HepG2 (cell line): Measurements from ENCODE around the gene CA12. TPM values are rescaled to one million over a fixed set of nuclear protein-coding genes. Genes with fewer than 3 reads are reported as not detected.

ENCODE experiments used
- ATAC-seq: fragments of 200-7000 bp; cut with Tn5 transposase; 3 replicates; pipeline ENCODE4 v1.9.1; 2020; ENCODE audit warnings: mild to moderate bottlenecking, moderate library complexity
- BruUV-seq: library from RNA; stranded (reverse); fragments of 400-500 nt; replicated peaks from 2 replicates; lab custom pipeline; 2021; lab: Mats Ljungman, UMichigan
- CTCF ChIA-PET: fragments of 300-600 bp; formaldehyde crosslinking; extraction: SDS; loops from one replicate; lab custom pipeline; 2021; ENCODE audit warnings: low total read pairs, inconsistent platforms, low intra/inter-chr PET ratio; lab: Yijun Ruan, JAX
- POLR2A ChIA-PET: fragments of 350-600 bp; sonication (Branson Sonifier 250); formaldehyde crosslinking; loops from one replicate; lab custom pipeline; 2020; ENCODE audit warnings: antibody characterized with exemption, inconsistent platforms; lab: Yijun Ruan, JAX
- DNase-seq: peaks from one replicate; pipeline ENCODE4 v3.0.0-alpha.2; 2015; ENCODE audit warnings: low spot score
- FAIRE-seq: peaks from 3 replicates; lab custom pipeline; 2011; peaks lifted over from hg19 to GRCh38; lab: Jason Lieb, UNC
- H2AFZ ChIP-seq: one replicate; pipeline ENCODE4 v1.6.1; 2011; ENCODE audit warnings: low read length, inconsistent platforms
- H3K27ac ChIP-seq: fragments of 300-600 bp; 3 replicates; pipeline ENCODE4 v1.8.0; 2011; ENCODE audit warnings: mixed run types, mild to moderate bottlenecking, mixed read lengths, low read length, inconsistent platforms; ENCODE audit not compliant: insufficient read depth; ENCODE audit errors: extremely low read length
- H3K27me3 ChIP-seq, 2 experiments: fragments of 200-600 bp in 1 of 2; 2 replicates in 1 of 2; 3 replicates in 1 of 2; pipeline versions ENCODE4 v1.6.0 to v1.8.0; 2011; ENCODE audit warnings: low read length in 2 of 2, mild to moderate bottlenecking in 2 of 2, moderate library complexity in 2 of 2, inconsistent platforms in 1 of 2; ENCODE audit not compliant: insufficient read depth in 2 of 2, control insufficient read depth in 1 of 2
- H3K36me3 ChIP-seq, 2 experiments: fragments of 200-600 bp in 1 of 2; replicated peaks in 1 of 2; 2 replicates in 1 of 2; 3 replicates in 1 of 2; pipeline versions ENCODE4 v1.5.1 to v1.8.0; 2011; ENCODE audit warnings: low read length in 2 of 2, inconsistent platforms in 1 of 2; ENCODE audit not compliant: insufficient read depth in 2 of 2, control insufficient read depth in 1 of 2
- H3K4me1 ChIP-seq: 2 replicates; pipeline ENCODE4 v1.5.1; 2012; ENCODE audit warnings: low read length, inconsistent platforms; ENCODE audit not compliant: insufficient read depth
- H3K4me2 ChIP-seq: 2 replicates; pipeline ENCODE4 v1.6.0; 2011; ENCODE audit warnings: low read depth, low read length, inconsistent platforms
- H3K4me3 ChIP-seq, 3 experiments: fragments of 200-600 bp in 1 of 3; sonication (generic), shearing (Covaris generic) in 1 of 3; replicated peaks in 1 of 3; 2 replicates each; pipeline ENCODE4 v1.5.1; 2011 to 2016; ENCODE audit warnings: low read length in 3 of 3, inconsistent platforms in 2 of 3, low read depth in 2 of 3, mild to moderate bottlenecking in 2 of 3, control low read depth in 1 of 3, mixed read lengths in 1 of 3; ENCODE audit not compliant: insufficient read depth in 1 of 3
- H3K79me2 ChIP-seq: one replicate; pipeline ENCODE4 v1.6.1; 2011; ENCODE audit warnings: low read length, inconsistent platforms; ENCODE audit not compliant: insufficient read depth
- H3K9ac ChIP-seq: 2 replicates; pipeline ENCODE4 v1.6.0; 2011; ENCODE audit warnings: mild to moderate bottlenecking, low read depth, low read length, inconsistent platforms; ENCODE audit not compliant: insufficient read depth
- H3K9me3 ChIP-seq: 2 replicates; pipeline ENCODE4 v1.5.1; 2012; ENCODE audit warnings: mild to moderate bottlenecking, low read length
- H4K20me1 ChIP-seq: 2 replicates; pipeline ENCODE4 v1.6.0; 2011; ENCODE audit warnings: inconsistent platforms, mild to moderate bottlenecking, low read length, moderate library complexity; ENCODE audit not compliant: insufficient read depth
- HCFC1 ChIP-seq: fragments of 150-350 bp; IDR thresholded peaks from 2 replicates; pipeline ENCODE4 v1.6.1; 2014; ENCODE audit warnings: low read depth, low read length
- JUND ChIP-seq: sonication (generic); formaldehyde crosslinking; IDR thresholded peaks from 2 replicates; pipeline ENCODE4 v1.8.0; 2022; ENCODE audit warnings: mild to moderate bottlenecking, missing genetic modification reagents
- MAFG ChIP-seq: sonication (generic); formaldehyde crosslinking; IDR thresholded peaks from 2 replicates; pipeline ENCODE4 v1.5.1; 2020; ENCODE audit warnings: mild to moderate bottlenecking, missing genetic modification reagents
- MED13 ChIP-seq: sonication (generic); formaldehyde crosslinking; IDR thresholded peaks from 2 replicates; pipeline ENCODE4 v1.5.0; 2020; ENCODE audit warnings: missing genetic modification reagents
- NCOA5 ChIP-seq: sonication (generic); formaldehyde crosslinking; IDR thresholded peaks from 2 replicates; pipeline ENCODE4 v1.4.0; 2020; ENCODE audit warnings: missing genetic modification reagents
- NFIC ChIP-seq: IDR thresholded peaks from 2 replicates; pipeline ENCODE4 v1.6.1; 2012; ENCODE audit warnings: mild to moderate bottlenecking, low read length, inconsistent platforms
- NR3C1 ChIP-seq: sonication (generic); formaldehyde crosslinking; IDR thresholded peaks from 2 replicates; pipeline ENCODE4 v1.4.0; 2020; ENCODE audit warnings: missing genetic modification reagents
- PCBP1 ChIP-seq: fragments of 200-400 bp; formaldehyde crosslinking; IDR thresholded peaks from 2 replicates; pipeline ENCODE4 v1.6.1; 2017; ENCODE audit warnings: mild to moderate bottlenecking, low read depth, low read length, borderline replicate concordance
- SPEN ChIP-seq: sonication (generic); formaldehyde crosslinking; IDR thresholded peaks from 2 replicates; pipeline ENCODE4 v1.5.1; 2020; ENCODE audit warnings: low read depth, mild to moderate bottlenecking, missing genetic modification reagents
- TARDBP ChIP-seq: sonication (generic); formaldehyde crosslinking; IDR thresholded peaks from 2 replicates; pipeline ENCODE4 v1.8.0; 2022; ENCODE audit warnings: mild to moderate bottlenecking, missing genetic modification reagents
- ZC3H13 ChIP-seq: sonication (generic); formaldehyde crosslinking; IDR thresholded peaks from 2 replicates; pipeline ENCODE4 v1.8.1; 2023; ENCODE audit warnings: mild to moderate bottlenecking, missing genetic modification reagents, moderate library complexity
- ZNF552 ChIP-seq: sonication (generic); formaldehyde crosslinking; IDR thresholded peaks from 2 replicates; pipeline ENCODE4 v1.9.0; 2022; ENCODE audit warnings: missing genetic modification reagents, mild to moderate bottlenecking, borderline replicate concordance
- ZNF776 ChIP-seq: sonication (generic); formaldehyde crosslinking; IDR thresholded peaks from 2 replicates; pipeline ENCODE4 v1.4.0; 2020; ENCODE audit warnings: mild to moderate bottlenecking, missing genetic modification reagents
- WGBS: methylation state at CpG from one replicate; pipeline ENCODE4 v1.1.6; 2017; ENCODE audit warnings: low lambda C conversion rate; 5-methylcytosine and 5-hydroxymethylcytosine counted together
- in situ Hi-C: cut with HindIII; loops from 2 replicates; pipeline ENCODE4 v1.10.0; 2017; ENCODE audit warnings: low pct_unique_long_range_greater_than_20kb; ENCODE audit not compliant: extremely low pct_ligation_motif_present
- intact Hi-C: fragments of 100-400 bp; cut with micrococcal nuclease; formaldehyde crosslinking; loops from one replicate; pipeline ENCODE4 v1.10.0; 2022; ENCODE audit not compliant: unreplicated experiment
- polyA plus RNA-seq, 8 experiments: library from polyadenylated mRNA; depleted of rRNA in 3 of 8; stranded (reverse) in 7 of 8; unstranded in 1 of 8; fragments of >200 nt; fragmentation: Illumina TruSeq in 4 of 8; extraction: Trizol in 4 of 8; gene quantifications; 2 replicates each; pipeline versions ENCODE4 v1.2.1 to v1.2.3, GENCODE V29; 2011 to 2016; ENCODE audit warnings: low read depth in 4 of 8, missing spikeins in 1 of 8, mixed read lengths in 1 of 8; ENCODE audit not compliant: insufficient read depth in 1 of 8
- total RNA-seq, 5 experiments: library from RNA; depleted of rRNA; stranded (reverse); fragments of >200 nt; fragmentation: Illumina TruSeq; extraction: Trizol; gene quantifications; 2 replicates each; pipeline ENCODE4 v1.2.3, GENCODE V29; 2016; ENCODE audit warnings: low read depth in 1 of 5
- TF ChIP-seq, protein P1 (sequence below): sonication (generic); formaldehyde crosslinking; IDR thresholded peaks from 2 replicates; pipeline ENCODE4 v1.4.0; 2020; ENCODE audit warnings: missing genetic modification reagents, borderline replicate concordance
- TF ChIP-seq, protein P2 (sequence below): sonication (generic); formaldehyde crosslinking; IDR thresholded peaks from 2 replicates; pipeline ENCODE4 v1.5.0; 2020; ENCODE audit warnings: mild to moderate bottlenecking, low read depth, missing genetic modification reagents, borderline replicate concordance
- TF ChIP-seq, protein P3 (sequence below): sonication (generic); formaldehyde crosslinking; IDR thresholded peaks from 2 replicates; pipeline ENCODE4 v1.4.0; 2020; ENCODE audit warnings: missing genetic modification reagents, borderline replicate concordance

CA12 gene
- total and polyA plus RNA-seq, 2 of the 13 experiments (the other 11 are each of a cell fraction or from before 2014, with no cell fraction given): 0.07 to 0.20 TPM

DNA sequence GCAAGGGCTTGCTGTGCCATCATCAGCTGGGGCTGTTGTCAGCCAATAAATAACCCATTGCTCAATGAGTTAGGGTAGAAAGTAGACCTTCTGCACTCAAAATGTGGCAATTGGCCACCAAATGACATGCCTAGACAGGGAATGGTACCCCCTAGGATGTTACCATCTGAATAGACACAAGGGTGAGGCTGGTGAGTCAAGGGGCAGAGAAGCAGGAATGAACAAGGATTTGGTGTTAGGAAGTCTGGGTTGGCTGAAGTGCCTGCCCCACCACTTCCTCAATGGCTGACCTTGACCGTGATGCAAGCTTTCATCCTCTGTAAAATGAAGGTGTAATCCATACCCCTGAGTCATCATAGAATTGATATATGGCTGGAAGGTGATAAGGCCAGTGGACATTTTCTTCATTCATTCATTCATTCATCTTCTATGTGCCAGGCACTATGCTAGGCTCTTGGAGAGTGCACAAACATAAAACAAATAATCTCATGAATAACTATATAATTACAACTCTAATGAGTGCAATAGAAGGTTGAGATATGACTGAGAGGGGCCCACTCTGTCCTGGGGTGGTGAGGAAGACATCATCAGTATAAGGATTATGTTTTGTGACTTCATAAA is 4.4 kb upstream of the CA12 start (continued):
- TF ChIP-seq, protein P1, sequence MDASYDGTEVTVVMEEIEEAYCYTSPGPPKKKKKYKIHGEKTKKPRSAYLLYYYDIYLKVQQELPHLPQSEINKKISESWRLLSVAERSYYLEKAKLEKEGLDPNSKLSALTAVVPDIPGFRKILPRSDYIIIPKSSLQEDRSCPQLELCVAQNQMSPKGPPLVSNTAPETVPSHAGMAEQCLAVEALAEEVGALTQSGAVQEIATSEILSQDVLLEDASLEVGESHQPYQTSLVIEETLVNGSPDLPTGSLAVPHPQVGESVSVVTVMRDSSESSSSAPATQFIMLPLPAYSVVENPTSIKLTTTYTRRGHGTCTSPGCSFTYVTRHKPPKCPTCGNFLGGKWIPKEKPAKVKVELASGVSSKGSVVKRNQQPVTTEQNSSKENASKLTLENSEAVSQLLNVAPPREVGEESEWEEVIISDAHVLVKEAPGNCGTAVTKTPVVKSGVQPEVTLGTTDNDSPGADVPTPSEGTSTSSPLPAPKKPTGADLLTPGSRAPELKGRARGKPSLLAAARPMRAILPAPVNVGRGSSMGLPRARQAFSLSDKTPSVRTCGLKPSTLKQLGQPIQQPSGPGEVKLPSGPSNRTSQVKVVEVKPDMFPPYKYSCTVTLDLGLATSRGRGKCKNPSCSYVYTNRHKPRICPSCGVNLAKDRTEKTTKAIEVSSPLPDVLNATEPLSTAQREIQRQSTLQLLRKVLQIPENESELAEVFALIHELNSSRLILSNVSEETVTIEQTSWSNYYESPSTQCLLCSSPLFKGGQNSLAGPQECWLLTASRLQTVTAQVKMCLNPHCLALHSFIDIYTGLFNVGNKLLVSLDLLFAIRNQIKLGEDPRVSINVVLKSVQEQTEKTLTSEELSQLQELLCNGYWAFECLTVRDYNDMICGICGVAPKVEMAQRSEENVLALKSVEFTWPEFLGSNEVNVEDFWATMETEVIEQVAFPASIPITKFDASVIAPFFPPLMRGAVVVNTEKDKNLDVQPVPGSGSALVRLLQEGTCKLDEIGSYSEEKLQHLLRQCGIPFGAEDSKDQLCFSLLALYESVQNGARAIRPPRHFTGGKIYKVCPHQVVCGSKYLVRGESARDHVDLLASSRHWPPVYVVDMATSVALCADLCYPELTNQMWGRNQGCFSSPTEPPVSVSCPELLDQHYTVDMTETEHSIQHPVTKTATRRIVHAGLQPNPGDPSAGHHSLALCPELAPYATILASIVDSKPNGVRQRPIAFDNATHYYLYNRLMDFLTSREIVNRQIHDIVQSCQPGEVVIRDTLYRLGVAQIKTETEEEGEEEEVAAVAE (CRISPR knock-in tag): no peak
- TF ChIP-seq MED13 (CRISPR knock-in tag) (no peak), SPEN (CRISPR knock-in tag) (no peak), TARDBP (CRISPR knock-in tag) (no peak), PCBP1 (no peak), HCFC1 (no peak)
- TF ChIP-seq, all 625 proteins: peak for 0

DNA sequence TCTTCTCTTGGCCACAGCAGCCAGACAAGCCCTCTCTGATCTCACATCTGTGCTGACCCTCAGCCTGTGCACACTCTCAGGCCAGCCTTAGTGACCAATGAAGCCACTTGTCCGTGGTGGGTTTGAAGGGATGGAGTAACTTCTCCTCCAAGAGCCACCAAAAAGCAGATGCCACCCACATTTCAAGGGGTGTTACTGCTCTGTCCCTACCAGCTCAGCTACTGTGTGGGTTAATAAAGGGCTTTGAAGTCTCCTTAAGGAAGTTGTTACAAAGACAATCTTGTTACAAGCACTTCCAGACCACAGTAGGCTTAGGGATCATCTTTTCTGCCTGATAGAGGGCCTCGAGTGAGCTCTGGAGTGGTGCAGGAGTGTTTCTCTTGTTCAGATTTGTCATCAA is 3.3 kb upstream of the CA12 start:
- no peak for ATAC-seq
- POLR2A ChIA-PET: no interaction called here
- no peak for TF ChIP-seq ZNF776 (CRISPR knock-in tag)
- TF ChIP-seq NR3C1 (CRISPR knock-in tag): no peak
- no peak for TF ChIP-seq TARDBP (CRISPR knock-in tag)
- TF ChIP-seq, protein P2, sequence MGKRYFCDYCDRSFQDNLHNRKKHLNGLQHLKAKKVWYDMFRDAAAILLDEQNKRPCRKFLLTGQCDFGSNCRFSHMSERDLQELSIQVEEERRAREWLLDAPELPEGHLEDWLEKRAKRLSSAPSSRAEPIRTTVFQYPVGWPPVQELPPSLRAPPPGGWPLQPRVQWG (CRISPR knock-in tag): no peak
- no peak for TF ChIP-seq ZNF552 (CRISPR knock-in tag)
- TF ChIP-seq NFIC: no peak
- TF ChIP-seq, protein P3, sequence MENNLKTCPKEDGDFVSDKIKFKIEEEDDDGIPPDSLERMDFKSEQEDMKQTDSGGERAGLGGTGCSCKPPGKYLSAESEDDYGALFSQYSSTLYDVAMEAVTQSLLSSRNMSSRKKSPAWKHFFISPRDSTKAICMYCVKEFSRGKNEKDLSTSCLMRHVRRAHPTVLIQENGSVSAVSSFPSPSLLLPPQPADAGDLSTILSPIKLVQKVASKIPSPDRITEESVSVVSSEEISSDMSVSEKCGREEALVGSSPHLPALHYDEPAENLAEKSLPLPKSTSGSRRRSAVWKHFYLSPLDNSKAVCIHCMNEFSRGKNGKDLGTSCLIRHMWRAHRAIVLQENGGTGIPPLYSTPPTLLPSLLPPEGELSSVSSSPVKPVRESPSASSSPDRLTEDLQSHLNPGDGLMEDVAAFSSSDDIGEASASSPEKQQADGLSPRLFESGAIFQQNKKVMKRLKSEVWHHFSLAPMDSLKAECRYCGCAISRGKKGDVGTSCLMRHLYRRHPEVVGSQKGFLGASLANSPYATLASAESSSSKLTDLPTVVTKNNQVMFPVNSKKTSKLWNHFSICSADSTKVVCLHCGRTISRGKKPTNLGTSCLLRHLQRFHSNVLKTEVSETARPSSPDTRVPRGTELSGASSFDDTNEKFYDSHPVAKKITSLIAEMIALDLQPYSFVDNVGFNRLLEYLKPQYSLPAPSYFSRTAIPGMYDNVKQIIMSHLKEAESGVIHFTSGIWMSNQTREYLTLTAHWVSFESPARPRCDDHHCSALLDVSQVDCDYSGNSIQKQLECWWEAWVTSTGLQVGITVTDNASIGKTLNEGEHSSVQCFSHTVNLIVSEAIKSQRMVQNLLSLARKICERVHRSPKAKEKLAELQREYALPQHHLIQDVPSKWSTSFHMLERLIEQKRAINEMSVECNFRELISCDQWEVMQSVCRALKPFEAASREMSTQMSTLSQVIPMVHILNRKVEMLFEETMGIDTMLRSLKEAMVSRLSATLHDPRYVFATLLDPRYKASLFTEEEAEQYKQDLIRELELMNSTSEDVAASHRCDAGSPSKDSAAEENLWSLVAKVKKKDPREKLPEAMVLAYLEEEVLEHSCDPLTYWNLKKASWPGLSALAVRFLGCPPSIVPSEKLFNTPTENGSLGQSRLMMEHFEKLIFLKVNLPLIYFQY (CRISPR knock-in tag): no peak
- TF ChIP-seq JUND (CRISPR knock-in tag): no peak
- no peak for TF ChIP-seq ZC3H13 (CRISPR knock-in tag)
- TF ChIP-seq NCOA5 (CRISPR knock-in tag): no peak
- no peak for TF ChIP-seq MAFG (CRISPR knock-in tag)

More for the DNA sequence above, 3.3 kb upstream of the CA12 start:
- CTCF ChIA-PET: no interaction called here
- no peaks in the 10 kb centered on the region for H3K36me3 ChIP-seq
- no peak overlapping the region for H3K4me2 ChIP-seq
- FAIRE-seq (no peak), DNase-seq (no peak)
- intact Hi-C loops: no loop called here
- no peak overlapping the region for H2AFZ ChIP-seq
- H3K79me2 ChIP-seq: no peaks in the 10 kb centered on the region
- no peak overlapping the region for H3K27ac ChIP-seq
- no peak overlapping the region for H3K4me3 ChIP-seq
- peaks cover 33% of the 10 kb centered on the region for H3K4me1 ChIP-seq
- in situ Hi-C loops: no loop called here
- no peak overlapping the region for H3K9ac ChIP-seq
- H3K9me3 ChIP-seq: no peaks in the 10 kb centered on the region
- BruUV-seq: no TSS peak
- 30% methylated on average over 1 of the region's 2 CpGs for WGBS
- H3K27me3 ChIP-seq: peaks cover 4 to 61% of the 10 kb centered on the region in 2 experiments
- H4K20me1 ChIP-seq: no peaks in the 10 kb centered on the region
